ENCODE data around the gene TSSK3. TPM values are rescaled to one million over a fixed set of nuclear protein-coding genes. Genes with fewer than 3 reads are reported as not detected.

Gene TSSK3
- total and polyA plus RNA-seq, 2 of the 8 experiments (the other 6 are each of a cell fraction or from before 2014, with no cell fraction given) = 1.2 TPM

DNA sequence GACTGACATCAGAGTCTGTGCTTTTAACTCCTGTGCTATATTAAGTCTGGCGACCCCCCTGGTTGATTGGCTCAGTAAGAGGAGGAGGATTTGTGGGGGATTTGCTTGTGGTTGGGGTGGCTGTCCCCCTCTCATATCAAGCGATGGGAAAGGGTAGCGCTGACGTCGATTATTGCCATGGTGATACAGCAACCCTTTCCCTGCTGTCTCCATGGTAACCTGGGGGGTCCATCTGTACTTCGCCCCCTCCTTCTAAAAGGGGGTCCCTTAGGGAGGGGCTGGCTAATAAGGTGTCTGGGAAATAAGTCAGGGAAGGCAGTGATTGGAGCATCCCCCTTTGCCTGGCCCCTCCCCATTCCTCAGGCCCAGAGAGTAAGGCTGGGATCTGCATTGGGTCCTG lies 4.7 kb upstream of the TSSK3 start:
- Histone ChIP-seq H2BK12ac (ENCODE audit: low read depth, low read length) (no peak overlapping the region), H2AFZ (ENCODE audit: low read length) (no peak overlapping the region), H4K91ac (replicated peaks; ENCODE audit: insufficient read length, low read length) (no peak overlapping the region), H3K18ac (ENCODE audit: extremely low read depth, low read length) (no peak overlapping the region), H3K79me1 (ENCODE audit: low read depth, low read length) (no peaks in the 10 kb centered on the region), H3K4me3 (ENCODE audit: extremely low read depth in 1 of 4, insufficient read depth in 2 of 4, low read depth in 3 of 4, low read length in 4 of 4) (no peak overlapping the region), H3K27ac (ENCODE audit: low read depth, low read length) (no peak overlapping the region), H2BK120ac (replicated peaks; ENCODE audit: low read depth, low read length) (no peak overlapping the region), H2AK5ac (ENCODE audit: low read depth, low read length) (no peak overlapping the region), H3K79me2 (ENCODE audit: control insufficient read depth in 1 of 2, insufficient read depth in 2 of 2, low read length in 2 of 2) (no peaks in the 10 kb centered on the region), H3K4me2 (ENCODE audit: insufficient read depth in 1 of 2, low read depth in 2 of 2, low read length in 2 of 2) (no peak overlapping the region), H3K23me2 (ENCODE audit: low read depth, low read length) (peaks cover 9% of the 10 kb centered on the region; the same call in 1 of the 2 replicates), H2BK15ac (ENCODE audit: low read length) (no peak overlapping the region), H3K14ac (ENCODE audit: insufficient read length) (no peak overlapping the region), H3K27me3 (replicated peaks in 1 of 4; ENCODE audit: control insufficient read depth in 3 of 4, extremely low read depth in 1 of 4, insufficient read depth in 3 of 4, low read length in 3 of 4) (peaks cover 3 to 24% (median 16%) of the 10 kb centered on the region in 4 experiments), H4K20me1 (replicated peaks in 1 of 2; ENCODE audit: control insufficient read depth in 1 of 2, insufficient read depth in 2 of 2, low read length in 2 of 2) (peaks cover 0 to 2% of the 10 kb centered on the region in 2 experiments), H3K56ac (replicated peaks; ENCODE audit: insufficient read length, low read depth, low read length) (no peak overlapping the region), H3K9ac (replicated peaks in 1 of 4; ENCODE audit: extremely low read depth in 1 of 4, low read depth in 3 of 4, low read length in 3 of 4) (no peak overlapping the region), H3K4me1 (replicated peaks in 1 of 4; ENCODE audit: control insufficient read depth in 3 of 4, insufficient read depth in 4 of 4, low read length in 3 of 4) (peaks cover 0 to 5% (median 4%) of the 10 kb centered on the region in 4 experiments; a peak in 6 of 7 replicates), H3K9me3 (ENCODE audit: insufficient read depth in 2 of 2, low read depth in 1 of 2, low read length in 1 of 2) (no peaks in the 10 kb centered on the region; a peak in 1 of 4 replicates), H2BK20ac (ENCODE audit: low read length) (no peak overlapping the region), H2BK5ac (ENCODE audit: low read depth, low read length) (no peak overlapping the region), H3K23ac (ENCODE audit: insufficient read length) (no peak overlapping the region), H3K36me3 (ENCODE audit: control insufficient read depth in 2 of 4, insufficient read depth in 4 of 4, low read length in 3 of 4) (no peaks in the 10 kb centered on the region), H4K5ac (ENCODE audit: insufficient read length, low read depth, low read length) (no peak overlapping the region), H4K8ac (ENCODE audit: extremely low read depth, insufficient read depth, low read length) (no peak overlapping the region), H3K4ac (replicated peaks; ENCODE audit: insufficient read length, low read depth, low read length) (no peak overlapping the region)
- TF ChIP-seq FOSL1 (IDR thresholded peaks at IDR 0.05; ENCODE audit: insufficient read depth, low read depth, low read length) (no peak), SP4 (IDR thresholded peaks at IDR 0.05; ENCODE audit: low read length) (no peak), ATF2 (IDR thresholded peaks at IDR 0.05; ENCODE audit: low read length) (no peak), RBBP5 (IDR thresholded peaks at IDR 0.05; ENCODE audit: borderline replicate concordance, low read depth, low read length) (no peak), NANOG (IDR thresholded peaks at IDR 0.05; ENCODE audit: insufficient read depth, low read depth, low read length, poor library complexity, severe bottlenecking) (no peak)
- 81% methylated on average over 6 of the region's 6 CpGs; no CpG with 5 or more reads in 1 of the 2 experiments for WGBS, 2 experiments (ENCODE audit: extremely low coverage in 1 of 2, insufficient coverage in 1 of 2, insufficient read length in 1 of 2, insufficient replicate concordance in 2 of 2, low coverage in 1 of 2, low lambda C conversion rate in 2 of 2, missing lambda C conversion rate in 1 of 2)
- ChIA-PET POLR2A (ENCODE audit: partially characterized antibody) (interaction anchor here (0.6 to 6.8 kb wide), 7 partner anchors 10 to 118 kb away, joined by 3 to 68 read pairs (median 4); partner anchors contain the start of gene BSDC1), CTCF (ENCODE audit: partially characterized antibody) (no interaction called here)
- FAIRE-seq = no peak
- no peak for DNase-seq (ENCODE audit: low read depth in 1 of 2, low spot score in 2 of 2)

Measured in H1 (cell line).